GM18520 (cell line): ENCODE measurements around the gene SYNGR3.
"Not testable (repeated sequence)": the region's sequence is repeated elsewhere in the genome, so short reads cannot be mapped to it uniquely, and the experiment has no call there.

Experiments
- ATAC-seq: cut with Tn5 transposase; IDR thresholded peaks from one replicate; pipeline ENCODE4 v1.9.1; 2021; ENCODE audit not compliant: unreplicated experiment

Gene SYNGR3

DNA sequence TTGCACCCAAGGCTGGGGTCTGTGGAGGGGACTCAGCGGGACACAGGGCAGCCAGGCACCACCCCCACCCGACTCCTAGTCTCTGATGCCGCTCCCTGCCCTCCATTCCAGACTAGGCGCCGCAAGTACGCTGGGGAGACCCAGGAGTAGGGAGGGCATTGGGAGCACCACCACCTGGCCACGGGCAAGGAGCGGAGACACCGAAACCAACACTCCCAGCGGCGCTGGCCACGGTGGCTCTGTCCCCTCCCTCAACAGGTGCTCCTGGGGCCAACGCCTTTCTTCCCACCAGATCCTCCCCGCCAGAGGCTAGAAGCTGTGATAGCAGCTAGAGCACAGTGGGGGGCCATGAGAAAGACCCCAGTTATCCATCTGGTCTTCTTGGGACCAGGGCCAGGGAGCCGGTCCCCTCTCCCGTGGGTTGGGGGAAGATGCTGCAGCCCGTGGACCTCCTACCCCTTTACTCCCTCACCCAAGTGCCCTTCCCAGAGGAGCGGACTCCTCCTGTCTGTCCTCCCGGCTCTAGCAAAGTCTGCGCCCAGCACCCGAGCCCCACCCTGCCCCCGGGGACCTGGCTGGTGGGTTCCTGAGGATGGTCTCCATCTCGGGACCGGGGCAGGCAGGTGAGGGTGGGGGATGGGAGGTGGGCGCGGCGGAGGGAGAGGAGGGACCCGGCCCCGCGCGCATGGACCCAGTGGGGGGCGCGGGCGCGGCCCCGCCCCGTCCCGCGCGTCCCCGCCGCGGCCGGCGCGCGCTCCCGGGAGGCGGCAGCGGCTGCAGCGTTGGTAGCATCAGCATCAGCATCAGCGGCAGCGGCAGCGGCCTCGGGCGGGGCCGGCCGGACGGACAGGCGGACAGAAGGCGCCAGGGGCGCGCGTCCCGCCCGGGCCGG, at the start of gene SYNGR3:
Gene SYNGR3, plus strand, starts transcription at position 762 of the 892 bp plus-strand sequence. CDS start 133 bp downstream, outside the sequence.
- no peak for ATAC-seq

- no peak for ATAC-seq
Measured at GRCh38 chr16:1940273-1941161, 49.3 kb upstream of the SYNGR3 start.

GRCh38 chr16:1941162-1942046, 48.4 kb upstream of the SYNGR3 start:
- ATAC-seq, result no peak

- ATAC-seq, result no peak
Measured at GRCh38 chr16:1942047-1942809, 47.5 kb upstream of the SYNGR3 start.

- peak; percentile 80 for ATAC-seq
Measured at GRCh38 chr16:1942810-1943726, 46.7 kb upstream of the SYNGR3 start, which contains the start of gene MSRB1. TSS of gene MSRB1 (minus strand) at chr16:1943199. CDS start at chr16:1943156, 43 bp downstream.

GRCh38 chr16:1944612-1945199, 45.1 kb upstream of the SYNGR3 start:
- ATAC-seq, result no peak

- ATAC-seq, result no peak
Measured at GRCh38 chr16:1945559-1946391, 44.0 kb upstream of the SYNGR3 start.

GRCh38 chr16:1946495-1947368, 43.0 kb upstream of the SYNGR3 start:
- ATAC-seq, result no peak

DNA sequence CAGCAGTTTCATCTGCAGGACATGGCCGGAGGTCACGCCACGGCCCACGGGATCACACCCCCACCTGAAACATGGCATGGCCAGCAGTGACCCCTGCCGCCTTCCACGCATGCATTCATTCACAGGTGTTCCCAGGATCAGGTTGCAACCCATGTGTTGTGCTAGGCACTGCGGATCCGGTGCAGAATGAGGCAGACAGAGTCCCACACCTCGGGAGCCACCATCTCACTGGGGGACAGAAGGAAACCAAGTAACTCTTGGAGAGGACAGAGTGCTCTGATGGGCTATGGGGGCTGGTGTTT, 42.5 kb upstream of the SYNGR3 start:
- ATAC-seq, result no peak

DNA sequence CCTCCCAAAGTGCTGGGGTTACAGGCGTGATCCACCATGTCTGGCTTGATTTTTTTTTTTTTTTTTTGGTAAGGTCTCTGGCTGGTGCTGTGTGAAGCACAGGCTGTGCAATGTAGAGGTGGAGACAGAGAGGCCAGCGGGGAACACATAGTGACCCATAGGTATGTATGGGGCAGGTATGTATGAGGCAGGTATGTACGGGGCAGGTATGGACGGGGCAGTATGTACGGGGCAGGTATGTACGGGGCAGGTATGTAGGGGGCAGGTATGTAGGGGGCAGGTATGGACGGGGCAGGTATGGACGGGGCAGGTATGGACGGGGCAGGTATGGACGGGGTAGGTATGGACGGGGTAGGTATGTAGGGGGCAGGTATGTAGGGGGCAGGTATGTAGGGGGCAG, 40.3 kb upstream of the SYNGR3 start:
- ATAC-seq, result no peak

DNA sequence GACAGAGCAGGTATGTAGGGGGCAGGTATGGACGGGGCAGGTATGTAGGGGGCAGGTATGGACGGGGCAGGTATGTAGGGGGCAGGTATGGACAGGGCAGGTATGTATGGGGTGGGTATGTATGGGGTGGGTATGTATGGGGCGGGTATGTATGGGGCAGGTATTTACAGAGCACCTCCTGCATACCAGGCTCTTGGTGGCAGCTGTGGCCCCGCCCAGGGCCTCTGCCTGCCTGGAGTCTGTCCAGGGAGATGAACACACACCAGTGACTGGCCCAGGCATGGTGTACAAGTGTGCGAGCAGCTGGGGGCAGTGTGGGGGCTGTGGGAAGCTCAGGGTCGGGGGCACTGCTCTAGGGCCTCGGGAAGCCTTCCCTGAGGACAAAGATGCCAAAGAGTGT, 39.7 kb upstream of the SYNGR3 start:
- ATAC-seq, result no peak

GRCh38 chr16:1950559-1950958, 39.2 kb upstream of the SYNGR3 start:
- ATAC-seq, result no peak

GRCh38 chr16:1953734-1954133, 36.0 kb upstream of the SYNGR3 start:
- no peak for ATAC-seq

DNA sequence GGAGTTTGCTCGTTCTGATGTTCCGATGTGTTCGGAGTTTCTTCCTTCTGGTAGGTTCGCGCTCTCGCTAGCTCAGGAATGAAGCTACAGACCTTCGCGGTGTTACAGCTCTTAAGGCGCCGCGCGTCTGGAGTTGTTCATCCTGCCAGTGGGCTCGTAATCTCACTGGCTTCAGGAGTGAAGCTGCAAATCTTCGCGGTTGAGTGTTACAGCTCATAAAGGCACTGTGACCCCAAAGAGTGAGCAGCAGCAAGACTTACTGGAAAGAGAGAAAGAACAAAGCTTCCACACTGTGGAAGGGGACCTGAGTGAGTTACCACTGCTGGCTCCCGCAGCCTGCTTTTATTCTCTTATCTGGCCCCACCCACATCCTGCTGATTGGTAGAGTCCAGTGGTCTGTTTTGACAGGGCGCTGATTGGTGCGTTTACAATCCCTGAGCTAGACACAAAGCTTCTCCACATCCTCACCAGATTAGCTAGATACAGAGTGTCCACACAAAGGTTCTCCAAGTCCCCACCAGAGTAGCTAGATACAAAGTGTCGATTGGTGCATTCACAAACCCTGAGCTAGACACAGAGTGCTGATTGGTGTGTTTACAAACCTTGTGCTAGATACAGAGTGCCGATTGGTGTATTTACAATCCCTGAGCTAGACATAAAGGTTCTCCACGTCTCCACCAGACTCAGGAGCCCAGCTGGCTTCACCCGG, 32.2 kb upstream of the SYNGR3 start:
- not testable (repeated sequence) for ATAC-seq

GRCh38 chr16:1958143-1958491, 31.7 kb upstream of the SYNGR3 start:
- ATAC-seq, result not testable (repeated sequence)

GRCh38 chr16:1958715-1959268, 31.0 kb upstream of the SYNGR3 start:
- no peak for ATAC-seq
